ENCODE measurements around the gene RIMKLA. TPM values are rescaled to one million over a fixed set of nuclear protein-coding genes. Genes with fewer than 3 reads are reported as not detected.

RIMKLA gene
- total RNA-seq, 1 donor from 2014 or later, result 0.20 TPM

DNA sequence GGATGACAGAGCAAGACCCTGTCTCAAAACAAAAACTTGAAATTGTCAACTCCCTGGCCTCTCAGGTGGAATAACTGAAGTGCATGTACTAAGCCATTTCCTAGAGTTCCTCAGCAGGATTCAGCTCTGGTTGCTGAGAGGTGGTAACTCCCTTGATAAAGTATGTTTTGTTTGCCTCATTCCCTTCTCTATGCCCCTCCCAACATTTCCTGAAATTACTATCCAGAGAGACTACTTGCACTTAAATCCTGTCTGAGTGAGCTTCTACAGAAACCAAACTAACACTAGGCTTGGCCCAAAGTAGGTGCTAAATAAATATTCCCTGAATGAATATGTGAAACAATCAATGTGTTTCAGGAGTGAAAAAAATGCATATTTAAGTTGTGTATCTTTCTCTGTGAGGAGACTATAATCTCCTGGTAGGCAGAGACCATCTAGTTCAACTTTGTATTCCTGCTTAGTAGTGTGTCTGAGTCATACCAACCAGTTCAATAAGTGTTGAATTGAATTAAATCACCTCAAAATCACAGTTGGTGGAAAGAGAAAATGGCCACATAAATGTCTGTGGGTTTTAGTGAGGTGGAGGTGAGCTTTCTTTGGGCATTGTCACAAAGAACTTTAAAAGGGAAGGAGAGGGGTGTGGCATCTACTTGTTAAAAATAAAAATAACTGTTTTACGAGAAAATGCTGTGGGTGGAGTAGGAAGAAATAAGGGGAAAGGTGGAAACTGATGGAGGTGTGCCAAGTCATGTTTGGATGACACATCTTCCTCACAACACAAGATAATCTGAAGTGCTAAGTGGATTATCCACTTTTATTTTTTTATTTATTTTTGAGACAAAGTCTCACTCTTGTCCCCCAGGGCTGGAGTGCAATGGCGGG, 12.6 kb downstream of the RIMKLA start:
- Histone ChIP-seq H3K9ac (ENCODE audit: low read length) (no peak overlapping the region), H4K20me1 (ENCODE audit: insufficient read depth, low read length) (no peaks in the 10 kb centered on the region), H3K36me3 (ENCODE audit: insufficient read depth, low read length) (no peaks in the 10 kb centered on the region), H3K4me1 (ENCODE audit: insufficient read depth, low read length) (no peaks in the 10 kb centered on the region), H3K79me2 (ENCODE audit: insufficient read depth, low read length) (no peaks in the 10 kb centered on the region), H3K4me2 (ENCODE audit: low read length) (no peak overlapping the region), H3K9me3 (ENCODE audit: insufficient read depth, low read depth, low read length) (no peaks in the 10 kb centered on the region), H3K27ac (ENCODE audit: low read depth, low read length) (no peak overlapping the region), H3K27me3 (ENCODE audit: insufficient read depth, low read length) (peaks cover 13% of the 10 kb centered on the region), H3K4me3 (ENCODE audit: insufficient read depth, low read depth, low read length) (no peak overlapping the region), H2AFZ (ENCODE audit: low read depth, low read length) (no peak overlapping the region)
- no peak for TF ChIP-seq EZH2 (IDR thresholded peaks at IDR 0.05; ENCODE audit: insufficient read depth, low read length)
- TF ChIP-seq, protein P1, sequence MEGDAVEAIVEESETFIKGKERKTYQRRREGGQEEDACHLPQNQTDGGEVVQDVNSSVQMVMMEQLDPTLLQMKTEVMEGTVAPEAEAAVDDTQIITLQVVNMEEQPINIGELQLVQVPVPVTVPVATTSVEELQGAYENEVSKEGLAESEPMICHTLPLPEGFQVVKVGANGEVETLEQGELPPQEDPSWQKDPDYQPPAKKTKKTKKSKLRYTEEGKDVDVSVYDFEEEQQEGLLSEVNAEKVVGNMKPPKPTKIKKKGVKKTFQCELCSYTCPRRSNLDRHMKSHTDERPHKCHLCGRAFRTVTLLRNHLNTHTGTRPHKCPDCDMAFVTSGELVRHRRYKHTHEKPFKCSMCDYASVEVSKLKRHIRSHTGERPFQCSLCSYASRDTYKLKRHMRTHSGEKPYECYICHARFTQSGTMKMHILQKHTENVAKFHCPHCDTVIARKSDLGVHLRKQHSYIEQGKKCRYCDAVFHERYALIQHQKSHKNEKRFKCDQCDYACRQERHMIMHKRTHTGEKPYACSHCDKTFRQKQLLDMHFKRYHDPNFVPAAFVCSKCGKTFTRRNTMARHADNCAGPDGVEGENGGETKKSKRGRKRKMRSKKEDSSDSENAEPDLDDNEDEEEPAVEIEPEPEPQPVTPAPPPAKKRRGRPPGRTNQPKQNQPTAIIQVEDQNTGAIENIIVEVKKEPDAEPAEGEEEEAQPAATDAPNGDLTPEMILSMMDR (IDR thresholded peaks at IDR 0.05; ENCODE audit: insufficient read depth, low read depth, low read length), result no peak
- no peaks in the 10 kb centered on the region for H3K27me3 Mint-ChIP-seq (ENCODE audit: low read depth, unreplicated experiment)
- no peak for DNase-seq (ENCODE audit: low read depth)
- H3K9me3 Mint-ChIP-seq (ENCODE audit: unreplicated experiment), result peaks cover 3% of the 10 kb centered on the region
- H3K27ac Mint-ChIP-seq (ENCODE audit: unreplicated experiment), result no peak overlapping the region
- no peaks in the 10 kb centered on the region for H3K4me1 Mint-ChIP-seq (ENCODE audit: low read depth, unreplicated experiment)
- no peaks in the 10 kb centered on the region for H3K36me3 Mint-ChIP-seq (ENCODE audit: low read depth, unreplicated experiment)
- no peak for FAIRE-seq
- no peak overlapping the region for H3K4me3 Mint-ChIP-seq (ENCODE audit: unreplicated experiment)

DNA sequence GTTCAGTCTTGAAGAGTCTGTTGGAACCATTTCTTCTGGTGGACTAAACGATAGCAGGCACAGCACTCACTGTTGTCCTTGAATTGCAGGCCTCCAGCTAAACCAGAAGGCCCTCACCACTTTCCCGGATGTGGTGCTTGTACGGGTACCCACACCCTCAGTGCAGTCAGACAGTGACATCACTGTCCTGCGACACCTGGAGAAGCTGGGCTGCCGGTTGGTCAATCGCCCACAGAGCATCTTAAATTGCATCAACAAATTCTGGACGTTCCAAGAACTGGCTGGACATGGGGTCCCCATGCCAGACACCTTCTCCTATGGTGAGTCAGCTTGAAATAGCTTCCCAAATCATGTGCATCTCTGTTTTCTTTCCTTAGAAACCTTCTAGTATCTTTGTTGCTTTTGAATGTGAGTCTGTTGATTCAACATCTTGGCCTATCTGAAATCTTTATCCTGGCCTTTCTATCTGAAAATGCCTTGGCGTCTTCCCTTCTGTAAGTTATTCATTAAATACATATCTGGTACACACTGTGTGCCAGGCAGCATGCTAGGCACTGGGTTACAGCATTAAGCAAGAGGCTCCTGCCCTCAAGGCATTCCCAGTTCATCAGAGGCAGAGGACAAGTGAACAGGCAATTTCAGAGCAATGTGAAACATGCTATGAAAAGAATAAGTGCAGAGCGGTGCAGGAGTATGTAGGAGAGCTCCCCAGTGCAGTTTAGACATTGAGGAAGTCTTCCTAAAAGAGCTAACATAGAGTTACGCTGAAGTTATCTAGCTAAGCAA, 18.9 kb downstream of the RIMKLA start:
- H3K27me3 ChIP-seq (ENCODE audit: insufficient read depth, low read length), result peaks cover 9% of the 10 kb centered on the region
- H3K4me1 ChIP-seq (ENCODE audit: insufficient read depth, low read length), result no peaks in the 10 kb centered on the region
- Mint-ChIP-seq H3K27me3 (ENCODE audit: low read depth, unreplicated experiment) (no peaks in the 10 kb centered on the region), H3K9me3 (ENCODE audit: unreplicated experiment) (no peaks in the 10 kb centered on the region), H3K27ac (ENCODE audit: unreplicated experiment) (no peak overlapping the region), H3K36me3 (ENCODE audit: low read depth, unreplicated experiment) (no peaks in the 10 kb centered on the region), H3K4me1 (ENCODE audit: low read depth, unreplicated experiment) (no peaks in the 10 kb centered on the region), H3K4me3 (ENCODE audit: unreplicated experiment) (no peak overlapping the region)
- H3K4me3 ChIP-seq (ENCODE audit: insufficient read depth, low read depth, low read length), result no peak overlapping the region
- DNase-seq (ENCODE audit: low read depth) (no peak), FAIRE-seq (no peak)
- H3K27ac ChIP-seq (ENCODE audit: low read depth, low read length), result no peak overlapping the region
- H4K20me1 ChIP-seq (ENCODE audit: insufficient read depth, low read length), result no peaks in the 10 kb centered on the region
- no peaks in the 10 kb centered on the region for H3K36me3 ChIP-seq (ENCODE audit: insufficient read depth, low read length)
- no peaks in the 10 kb centered on the region for H3K9me3 ChIP-seq (ENCODE audit: insufficient read depth, low read depth, low read length)
- TF ChIP-seq, protein P1 (IDR thresholded peaks at IDR 0.05; ENCODE audit: insufficient read depth, low read depth, low read length), result no peak
- no peak for TF ChIP-seq EZH2 (IDR thresholded peaks at IDR 0.05; ENCODE audit: insufficient read depth, low read length)
- H3K4me2 ChIP-seq (ENCODE audit: low read length), result no peak overlapping the region
- no peaks in the 10 kb centered on the region for H3K79me2 ChIP-seq (ENCODE audit: insufficient read depth, low read length)
- no peak overlapping the region for H2AFZ ChIP-seq (ENCODE audit: low read depth, low read length)
- no peak overlapping the region for H3K9ac ChIP-seq (ENCODE audit: low read length)
